Suprapubic skin (tissue), 4 donors: ENCODE data around the gene SLC10A3.

ENCODE experiments used
- EP300 ChIP-seq: sonication (generic); formaldehyde crosslinking; IDR thresholded peaks from one replicate; pipeline ENCODE4 v1.6.1; 2017; ENCODE audit warnings: antibody characterized with exemption
- POLR2A ChIP-seq, 2 donors: fragments of 450-650 bp; IDR thresholded peaks; one replicate each; pipeline ENCODE4 v1.6.1; 2017; ENCODE audit warnings: antibody characterized with exemption in 2 of 2, mild to moderate bottlenecking in 2 of 2, moderate library complexity in 2 of 2
- POLR2AphosphoS5 ChIP-seq, 3 donors: sonication (generic); formaldehyde crosslinking; IDR thresholded peaks; one replicate each; pipeline ENCODE4 v1.6.1; 2017; ENCODE audit warnings: antibody characterized with exemption in 3 of 3
- TF ChIP-seq, protein P1 (sequence below), 2 donors: fragments of 200-600 bp in 1 of 2; fragments of 450-650 bp in 1 of 2; sonication (generic) in 1 of 2; IDR thresholded peaks; one replicate each; pipeline ENCODE4 v1.5.1; 2016 to 2019; ENCODE audit warnings: antibody characterized with exemption in 2 of 2, mild to moderate bottlenecking in 1 of 2, moderate library complexity in 1 of 2

- TF ChIP-seq, protein P1, sequence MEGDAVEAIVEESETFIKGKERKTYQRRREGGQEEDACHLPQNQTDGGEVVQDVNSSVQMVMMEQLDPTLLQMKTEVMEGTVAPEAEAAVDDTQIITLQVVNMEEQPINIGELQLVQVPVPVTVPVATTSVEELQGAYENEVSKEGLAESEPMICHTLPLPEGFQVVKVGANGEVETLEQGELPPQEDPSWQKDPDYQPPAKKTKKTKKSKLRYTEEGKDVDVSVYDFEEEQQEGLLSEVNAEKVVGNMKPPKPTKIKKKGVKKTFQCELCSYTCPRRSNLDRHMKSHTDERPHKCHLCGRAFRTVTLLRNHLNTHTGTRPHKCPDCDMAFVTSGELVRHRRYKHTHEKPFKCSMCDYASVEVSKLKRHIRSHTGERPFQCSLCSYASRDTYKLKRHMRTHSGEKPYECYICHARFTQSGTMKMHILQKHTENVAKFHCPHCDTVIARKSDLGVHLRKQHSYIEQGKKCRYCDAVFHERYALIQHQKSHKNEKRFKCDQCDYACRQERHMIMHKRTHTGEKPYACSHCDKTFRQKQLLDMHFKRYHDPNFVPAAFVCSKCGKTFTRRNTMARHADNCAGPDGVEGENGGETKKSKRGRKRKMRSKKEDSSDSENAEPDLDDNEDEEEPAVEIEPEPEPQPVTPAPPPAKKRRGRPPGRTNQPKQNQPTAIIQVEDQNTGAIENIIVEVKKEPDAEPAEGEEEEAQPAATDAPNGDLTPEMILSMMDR (IDR thresholded peaks at IDR 0.05): no peak
- TF ChIP-seq POLR2A (IDR thresholded peaks at IDR 0.05) (no peak), EP300 (no peak), POLR2AphosphoS5 (IDR thresholded peaks at IDR 0.05) (no peak)
Observed at GRCh38 chrX:154464806-154465365, 25.5 kb downstream of the SLC10A3 start.
